ENCODE data around the gene DYNC1LI1. TPM values are rescaled to one million over a fixed set of nuclear protein-coding genes. Genes with fewer than 3 reads are reported as not detected.
A peak's percentile ranks its signal among the peaks of the same experiment; 100 is the strongest.

Gene DYNC1LI1
- polyA plus RNA-seq, 1 donor (not counting 4 experiments of a cell fraction or from before 2014, with no cell fraction given), result 64.4 TPM

GRCh38 chr3:32502946-32503286, 67.7 kb downstream of the DYNC1LI1 start:
- peak overlapping the region; percentile 98 for H2AFZ ChIP-seq (ENCODE audit: control insufficient read depth, low read length)
- no peak for DNase-seq (ENCODE audit: low read depth, low spot score)
- no peaks in the 10 kb centered on the region for H3K27me3 ChIP-seq (ENCODE audit: control insufficient read depth, extremely low read depth, insufficient read depth, low read length)
- H3K27ac ChIP-seq (ENCODE audit: control insufficient read depth, insufficient read depth, low read length), result no peak overlapping the region
- H3K9ac ChIP-seq (ENCODE audit: control insufficient read depth, extremely low read depth, insufficient read depth, low read length), result no peak overlapping the region
- H3K4me3 ChIP-seq (ENCODE audit: control insufficient read depth in 2 of 3, extremely low read depth in 1 of 3, insufficient read depth in 2 of 3, low read depth in 1 of 3, low read length in 3 of 3), result peak overlapping the region; percentile 57 to 80 (median 70)
- H3K9me3 ChIP-seq (ENCODE audit: control insufficient read depth, low read depth, low read length), result no peaks in the 10 kb centered on the region
- peak overlapping the region; percentile 90 for H3K4me2 ChIP-seq (ENCODE audit: control insufficient read depth, extremely low read depth, insufficient read depth, low read depth, low read length)
- no peak for FAIRE-seq
- no peak for TF ChIP-seq EZH2 (IDR thresholded peaks at IDR 0.05; ENCODE audit: low read length)
- TF ChIP-seq, protein P1, sequence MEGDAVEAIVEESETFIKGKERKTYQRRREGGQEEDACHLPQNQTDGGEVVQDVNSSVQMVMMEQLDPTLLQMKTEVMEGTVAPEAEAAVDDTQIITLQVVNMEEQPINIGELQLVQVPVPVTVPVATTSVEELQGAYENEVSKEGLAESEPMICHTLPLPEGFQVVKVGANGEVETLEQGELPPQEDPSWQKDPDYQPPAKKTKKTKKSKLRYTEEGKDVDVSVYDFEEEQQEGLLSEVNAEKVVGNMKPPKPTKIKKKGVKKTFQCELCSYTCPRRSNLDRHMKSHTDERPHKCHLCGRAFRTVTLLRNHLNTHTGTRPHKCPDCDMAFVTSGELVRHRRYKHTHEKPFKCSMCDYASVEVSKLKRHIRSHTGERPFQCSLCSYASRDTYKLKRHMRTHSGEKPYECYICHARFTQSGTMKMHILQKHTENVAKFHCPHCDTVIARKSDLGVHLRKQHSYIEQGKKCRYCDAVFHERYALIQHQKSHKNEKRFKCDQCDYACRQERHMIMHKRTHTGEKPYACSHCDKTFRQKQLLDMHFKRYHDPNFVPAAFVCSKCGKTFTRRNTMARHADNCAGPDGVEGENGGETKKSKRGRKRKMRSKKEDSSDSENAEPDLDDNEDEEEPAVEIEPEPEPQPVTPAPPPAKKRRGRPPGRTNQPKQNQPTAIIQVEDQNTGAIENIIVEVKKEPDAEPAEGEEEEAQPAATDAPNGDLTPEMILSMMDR (optimal IDR thresholded peaks at IDR 0.05 in 1 of 3, IDR thresholded peaks at IDR 0.05 in 1 of 3, conservative IDR thresholded peaks at IDR 0.05 in 1 of 3; ENCODE audit: extremely low read depth in 1 of 3, insufficient read depth in 2 of 3, low read length in 3 of 3), result no peak
- H3K9me1 ChIP-seq (ENCODE audit: control insufficient read depth, extremely low read depth, insufficient read depth, low read length), result no peaks in the 10 kb centered on the region
- H3K36me3 ChIP-seq (ENCODE audit: control insufficient read depth in 2 of 2, extremely low read depth in 1 of 2, insufficient read depth in 2 of 2, low read length in 2 of 2), result no peaks in the 10 kb centered on the region
- peaks cover 8% of the 10 kb centered on the region for H3K4me1 ChIP-seq (ENCODE audit: control insufficient read depth, extremely low read depth, insufficient read depth, low read length)
- dilution Hi-C loops (cut with MboI; ENCODE audit: extremely low pct_ligation_motif_present, low sequenced_read_pairs), result no loop called here
- no peaks in the 10 kb centered on the region for H4K20me1 ChIP-seq (ENCODE audit: control insufficient read depth, extremely low read depth, insufficient read depth, low read length)
- H3K79me2 ChIP-seq (ENCODE audit: control insufficient read depth, insufficient read depth, low read length), result peaks cover 33% of the 10 kb centered on the region

- TF ChIP-seq, protein P1 (optimal IDR thresholded peaks at IDR 0.05 in 1 of 3, IDR thresholded peaks at IDR 0.05 in 1 of 3, conservative IDR thresholded peaks at IDR 0.05 in 1 of 3; ENCODE audit: extremely low read depth in 1 of 3, insufficient read depth in 2 of 3, low read length in 3 of 3), result no peak
- no peak for TF ChIP-seq EZH2 (IDR thresholded peaks at IDR 0.05; ENCODE audit: low read length)
- peak within 1 kb of the TSS; percentile 88 for H3K9ac ChIP-seq (ENCODE audit: control insufficient read depth, extremely low read depth, insufficient read depth, low read length)
- peak within 1 kb of the TSS; percentile 80 to 91 (median 88) for H3K4me3 ChIP-seq (ENCODE audit: control insufficient read depth in 2 of 3, extremely low read depth in 1 of 3, insufficient read depth in 2 of 3, low read depth in 1 of 3, low read length in 3 of 3)
- no peaks in the 10 kb centered on the region for H3K36me3 ChIP-seq (ENCODE audit: control insufficient read depth in 2 of 2, extremely low read depth in 1 of 2, insufficient read depth in 2 of 2, low read length in 2 of 2)
- no peaks in the 10 kb centered on the region for H3K9me3 ChIP-seq (ENCODE audit: control insufficient read depth, low read depth, low read length)
- no peaks in the 10 kb centered on the region for H3K9me1 ChIP-seq (ENCODE audit: control insufficient read depth, extremely low read depth, insufficient read depth, low read length)
- peaks cover 34% of the 10 kb centered on the region for H3K79me2 ChIP-seq (ENCODE audit: control insufficient read depth, insufficient read depth, low read length)
- H4K20me1 ChIP-seq (ENCODE audit: control insufficient read depth, extremely low read depth, insufficient read depth, low read length), result no peaks in the 10 kb centered on the region
- H3K27me3 ChIP-seq (ENCODE audit: control insufficient read depth, extremely low read depth, insufficient read depth, low read length), result no peaks in the 10 kb centered on the region
- peaks cover 8% of the 10 kb centered on the region for H3K4me1 ChIP-seq (ENCODE audit: control insufficient read depth, extremely low read depth, insufficient read depth, low read length)
- H3K4me2 ChIP-seq (ENCODE audit: control insufficient read depth, extremely low read depth, insufficient read depth, low read depth, low read length), result peak within 1 kb of the TSS; percentile 92
- FAIRE-seq, result no peak
- dilution Hi-C loops (cut with MboI; ENCODE audit: extremely low pct_ligation_motif_present, low sequenced_read_pairs), result no loop called here
- no peak for DNase-seq (ENCODE audit: low read depth, low spot score)
- peak within 1 kb of the TSS; percentile 98 for H2AFZ ChIP-seq (ENCODE audit: control insufficient read depth, low read length)
- H3K27ac ChIP-seq (ENCODE audit: control insufficient read depth, insufficient read depth, low read length), result peak within 1 kb of the TSS; percentile 76
Measured at GRCh38 chr3:32502118-32502945, 68.3 kb downstream of the DYNC1LI1 start, which contains the start of gene CMTM6. CMTM6 (minus strand) TSS chr3:32502852; CDS start chr3:32502745, 107 bp downstream.
